ENCODE results near the gene DEPP1. TPM values are rescaled to one million over a fixed set of nuclear protein-coding genes. Genes with fewer than 3 reads are reported as not detected.

DEPP1 gene
- total RNA-seq, 1 experiment from 2014 or later = 68.3 TPM

DNA sequence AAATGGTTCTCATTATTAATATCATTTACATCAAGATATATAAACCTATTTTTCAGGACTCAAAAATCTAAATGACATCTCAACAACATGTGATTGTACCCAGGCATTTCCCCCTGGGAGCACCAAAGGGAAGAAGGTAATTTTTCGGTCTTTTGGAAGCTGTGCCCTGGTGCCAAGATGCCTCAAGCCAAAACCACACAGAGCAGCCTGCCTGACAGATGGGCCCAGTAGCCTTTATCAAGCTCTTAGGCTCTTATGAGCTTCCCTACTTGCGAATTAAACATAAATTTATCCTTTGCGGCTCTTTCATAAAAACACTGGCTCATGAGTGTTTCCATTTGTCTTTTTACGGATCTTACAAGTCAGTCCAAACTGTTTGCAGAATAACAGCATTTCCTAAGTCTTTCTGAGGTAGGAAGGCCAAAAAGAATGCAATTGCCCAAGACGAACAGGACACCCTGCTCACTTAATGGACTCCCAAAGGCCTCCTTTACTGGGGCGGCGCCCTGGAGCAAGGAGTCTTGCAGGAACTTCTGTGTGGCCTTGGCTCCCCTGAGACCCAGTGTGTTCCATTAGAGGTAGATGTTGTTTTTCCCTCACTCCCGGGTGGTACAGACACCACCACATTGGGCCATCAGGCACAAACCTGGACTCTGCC is 23.1 kb downstream of the DEPP1 start:
- no peak for DNase-seq (ENCODE audit: low spot score)

- DNase-seq (ENCODE audit: low spot score) = no peak
Observed at GRCh38 chr10:44954962-44955361, 23.6 kb downstream of the DEPP1 start.

- no peak for DNase-seq (ENCODE audit: low spot score)
Observed at GRCh38 chr10:44954042-44954441, 24.6 kb downstream of the DEPP1 start.

GRCh38 chr10:44952779-44953231 is 25.8 kb downstream of the DEPP1 start:
- DNase-seq (ENCODE audit: low spot score) = no peak

DNA sequence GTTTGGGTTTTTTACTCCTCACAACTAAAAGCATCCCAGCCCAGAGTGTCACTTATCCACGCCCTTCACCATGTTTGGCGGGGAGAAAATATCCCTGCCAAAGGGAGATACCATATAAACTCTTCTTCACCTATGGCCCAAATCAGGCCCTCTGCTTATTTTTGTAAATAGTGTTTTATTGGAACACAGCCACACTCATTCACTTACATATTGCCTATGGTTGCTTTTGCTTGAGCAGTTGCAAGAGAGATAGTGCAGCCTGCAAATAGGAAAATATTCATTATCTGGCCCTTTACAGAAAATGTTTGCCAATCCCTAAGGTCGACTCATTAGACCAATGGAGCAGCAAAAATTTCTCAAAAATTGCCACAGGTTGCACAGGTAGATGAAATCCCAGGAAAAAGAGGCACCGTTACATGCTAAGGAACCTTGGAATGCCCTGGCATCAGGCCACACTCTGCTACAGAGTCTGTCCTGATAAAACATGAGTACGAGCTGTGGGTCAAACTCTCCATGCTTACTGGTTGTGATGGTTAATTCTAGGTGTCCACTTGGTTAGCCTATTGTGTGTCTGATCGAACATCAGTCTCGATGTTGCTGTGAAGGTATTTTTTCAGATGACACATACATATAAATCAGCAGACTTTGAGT is 26.9 kb downstream of the DEPP1 start:
- DNase-seq (ENCODE audit: low spot score) = no peak

DNA sequence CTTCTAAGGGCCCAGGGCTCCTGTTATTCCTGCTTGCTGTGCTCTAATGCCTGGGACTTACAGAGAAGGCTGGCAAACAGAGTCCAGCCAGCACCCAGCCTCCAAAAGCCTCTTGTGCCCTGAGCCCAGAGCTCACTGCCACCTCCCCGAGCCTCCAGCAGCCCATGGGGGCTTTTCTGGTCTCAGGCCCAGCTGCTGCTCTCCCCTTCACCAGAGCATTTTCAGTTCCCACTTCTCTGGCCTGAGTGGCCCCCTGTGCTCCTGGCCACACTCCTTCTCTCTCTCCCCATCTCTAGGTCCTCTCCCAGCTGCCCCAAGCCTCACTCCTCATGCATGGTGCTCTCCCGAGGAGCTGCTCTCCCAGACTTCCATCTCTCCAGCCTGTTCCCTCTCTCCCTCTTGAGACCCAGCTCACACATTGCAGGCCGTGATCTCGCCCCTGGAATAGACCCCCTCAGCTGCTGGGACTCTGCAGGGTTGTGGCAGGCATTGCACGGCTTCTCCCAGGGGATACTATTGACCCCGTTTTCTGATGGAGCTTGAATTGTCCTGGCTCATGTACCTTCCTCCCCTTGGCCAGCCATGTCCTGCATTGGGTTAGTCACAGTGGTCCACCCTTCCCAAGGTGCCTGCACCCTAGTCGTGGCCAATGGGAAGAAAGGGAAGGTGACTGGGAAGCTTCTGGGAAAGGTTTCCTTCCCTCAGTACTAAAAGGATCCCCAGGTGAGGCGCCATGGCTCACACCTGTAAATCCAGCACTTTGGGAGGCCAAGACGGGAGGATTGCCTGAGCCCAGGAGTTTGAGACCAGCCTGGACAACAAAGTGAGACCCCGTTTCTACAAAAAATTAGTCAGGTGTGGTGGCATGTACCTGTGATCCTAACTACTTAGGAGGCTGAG is 28.0 kb downstream of the DEPP1 start:
- no peak for DNase-seq (ENCODE audit: low spot score)

GRCh38 chr10:44949915-44950314 is 28.7 kb downstream of the DEPP1 start:
- DNase-seq (ENCODE audit: low spot score) = no peak

DNA sequence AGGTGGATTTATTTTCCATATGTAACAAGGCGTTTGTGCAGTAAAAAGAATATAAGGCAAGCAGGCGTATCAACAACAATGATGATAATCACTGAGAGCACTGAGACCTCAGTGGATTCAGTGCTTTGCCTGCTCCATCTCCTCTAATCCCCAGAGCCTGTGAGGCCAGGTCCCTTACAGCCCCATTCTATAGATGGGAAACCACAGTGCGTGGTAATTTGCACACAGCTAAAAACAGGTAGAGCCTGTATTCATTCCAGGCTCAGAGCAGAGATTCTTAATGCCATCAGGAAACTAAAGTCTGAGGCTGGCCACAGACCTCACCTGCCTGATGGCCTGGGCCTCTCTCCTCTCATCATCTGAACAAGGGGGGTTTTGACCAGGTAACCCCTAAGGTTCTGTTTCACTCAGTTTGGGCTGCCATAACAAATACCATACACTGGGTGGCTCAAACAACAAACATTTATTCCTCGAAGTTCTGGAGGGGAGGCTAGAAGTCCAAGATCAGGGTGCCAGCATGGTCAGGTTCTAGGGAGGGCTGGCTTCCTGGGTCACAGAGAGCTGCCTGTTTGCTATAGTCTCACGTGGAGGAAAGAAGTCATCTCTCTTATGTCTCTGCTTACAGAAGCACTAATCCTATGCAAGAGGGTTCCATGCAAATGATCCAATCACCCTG is 29.3 kb downstream of the DEPP1 start:
- no peak for DNase-seq (ENCODE audit: low spot score)

DNA sequence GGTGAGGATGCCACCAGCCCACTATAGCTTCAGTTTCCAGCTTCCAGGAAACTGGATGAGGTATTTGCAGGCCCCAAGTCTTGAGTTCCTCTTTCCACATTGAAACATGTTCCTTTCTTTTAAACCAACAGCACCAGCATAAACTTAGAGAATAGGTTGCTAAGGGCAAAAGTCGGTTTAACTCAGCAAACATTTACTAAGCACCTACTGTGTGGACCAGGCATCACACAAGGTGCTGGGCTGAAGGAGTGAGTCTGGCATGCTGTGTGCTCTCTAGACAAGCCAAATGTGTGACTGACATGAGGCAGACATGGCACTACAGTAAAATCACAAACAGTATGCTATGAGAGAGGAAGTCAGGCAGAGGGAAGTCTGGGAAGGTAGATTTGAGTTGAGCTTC is 30.0 kb downstream of the DEPP1 start:
- DNase-seq (ENCODE audit: low spot score) = no peak

DNA sequence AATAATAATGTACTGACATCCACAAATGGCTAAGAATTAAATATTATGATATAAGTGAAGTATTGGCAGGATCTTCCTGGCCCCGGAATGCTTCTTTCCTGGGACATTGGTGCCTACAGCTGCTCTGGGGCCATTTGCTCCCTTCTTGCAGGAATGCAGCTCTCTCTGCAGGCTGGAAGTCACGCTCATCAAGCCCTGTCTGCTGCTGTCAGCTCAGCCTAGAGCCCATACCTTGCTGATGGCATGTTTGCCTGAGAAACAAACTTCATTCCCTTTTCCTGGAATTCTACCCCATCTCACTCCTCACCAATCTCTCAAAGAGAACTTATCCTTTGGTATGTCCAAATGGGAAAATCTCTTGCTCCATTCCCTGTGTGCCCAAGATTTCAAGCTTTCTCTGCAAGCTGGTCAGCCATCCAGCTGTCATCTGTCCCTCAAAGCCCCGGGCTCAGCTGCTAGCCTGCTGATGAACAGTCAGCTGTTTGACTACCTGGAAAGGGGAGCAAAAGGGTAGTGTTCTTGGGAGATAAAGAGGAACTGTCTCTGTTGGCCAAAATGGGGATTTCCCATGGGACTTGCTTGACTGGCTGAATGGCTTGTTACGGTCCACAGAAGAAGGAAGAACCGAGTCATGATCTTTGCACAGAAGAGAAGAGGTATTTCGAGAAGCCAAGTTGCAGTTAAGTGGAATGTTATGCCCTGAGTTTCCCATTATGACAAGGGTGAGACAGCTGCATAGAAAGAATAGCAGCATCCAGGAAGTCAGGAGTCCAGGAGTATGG is 31.0 kb downstream of the DEPP1 start:
- DNase-seq (ENCODE audit: low spot score) = no peak

- no peak for DNase-seq (ENCODE audit: low spot score)
Observed at GRCh38 chr10:44946205-44946604, 32.4 kb downstream of the DEPP1 start.

DNA sequence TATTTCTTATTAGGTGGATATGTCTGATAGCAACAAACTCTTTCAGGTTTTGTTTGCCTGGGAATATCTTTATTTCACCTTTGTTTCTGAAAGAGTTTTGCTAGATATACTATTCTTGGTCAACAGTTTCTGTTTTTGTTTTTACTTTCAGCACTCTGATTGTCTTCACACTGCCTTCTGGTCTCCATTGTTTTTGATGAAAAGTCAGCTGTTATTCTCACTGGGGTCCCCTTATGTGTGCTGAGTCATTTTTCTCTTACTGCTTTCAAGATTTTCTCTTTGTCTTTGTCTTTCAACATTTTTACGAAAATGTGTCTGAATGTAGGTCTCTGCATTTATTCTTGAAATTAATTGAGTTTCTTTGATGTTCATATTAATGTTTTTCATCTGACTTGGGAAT is 34.3 kb downstream of the DEPP1 start:
- DNase-seq (ENCODE audit: low spot score) = no peak

GRCh38 chr10:44939691-44940401 is 38.8 kb downstream of the DEPP1 start:
- DNase-seq (ENCODE audit: low spot score) = peak; percentile 55

GRCh38 chr10:44938956-44939355 is 39.7 kb downstream of the DEPP1 start:
- no peak for DNase-seq (ENCODE audit: low spot score)

- DNase-seq (ENCODE audit: low spot score) = no peak
Observed at GRCh38 chr10:44937196-44938005, 41.2 kb downstream of the DEPP1 start.

DNA sequence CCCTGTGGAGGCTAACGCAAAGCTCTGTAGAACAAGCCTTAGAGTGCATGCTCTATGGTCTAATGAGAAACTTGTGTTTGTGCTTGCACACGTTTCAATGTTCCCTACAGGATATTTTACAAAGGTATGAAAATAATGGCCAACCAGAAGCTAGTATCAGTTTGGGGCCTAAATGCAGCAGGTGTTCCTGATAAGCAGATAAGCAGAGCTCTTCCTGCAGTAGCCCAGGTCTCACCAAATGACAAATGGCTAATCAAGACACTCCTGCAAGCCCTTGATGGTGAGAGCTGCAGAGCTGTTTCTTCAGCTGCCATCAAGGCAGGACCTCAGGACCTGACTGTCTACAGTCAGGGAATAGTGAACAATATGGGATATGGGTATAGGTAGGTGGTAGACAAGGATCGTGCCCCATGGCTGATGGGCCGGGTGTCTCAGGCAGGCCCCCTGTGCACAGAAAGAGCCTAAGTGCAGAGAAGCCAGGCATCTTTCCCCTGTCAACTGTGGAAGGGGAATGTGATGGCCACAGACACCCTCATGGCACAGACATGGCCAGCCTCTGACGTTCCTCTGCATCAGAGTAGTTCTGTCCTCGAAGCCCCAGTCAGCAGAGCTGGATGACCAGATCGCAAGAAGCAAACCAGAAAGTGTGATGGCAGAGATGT is 42.2 kb downstream of the DEPP1 start:
- DNase-seq (ENCODE audit: low spot score) = no peak

DNA sequence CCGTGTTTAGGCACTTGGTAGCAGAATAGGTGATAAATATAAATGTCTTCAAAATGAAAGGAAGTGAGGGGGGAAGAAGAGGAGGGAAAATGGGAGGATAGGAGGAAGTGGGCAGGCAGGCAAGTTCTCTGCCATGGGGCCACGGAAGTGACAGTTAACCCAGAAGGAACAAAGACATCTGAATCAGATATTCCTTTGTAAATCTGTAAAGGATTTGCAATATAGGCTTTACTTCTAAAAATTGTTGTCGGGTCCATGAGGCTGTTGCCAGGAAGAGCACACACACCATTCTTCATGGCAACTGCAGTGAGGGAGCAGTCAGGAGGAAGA is 42.7 kb downstream of the DEPP1 start:
- no peak for DNase-seq (ENCODE audit: low spot score)

DNA sequence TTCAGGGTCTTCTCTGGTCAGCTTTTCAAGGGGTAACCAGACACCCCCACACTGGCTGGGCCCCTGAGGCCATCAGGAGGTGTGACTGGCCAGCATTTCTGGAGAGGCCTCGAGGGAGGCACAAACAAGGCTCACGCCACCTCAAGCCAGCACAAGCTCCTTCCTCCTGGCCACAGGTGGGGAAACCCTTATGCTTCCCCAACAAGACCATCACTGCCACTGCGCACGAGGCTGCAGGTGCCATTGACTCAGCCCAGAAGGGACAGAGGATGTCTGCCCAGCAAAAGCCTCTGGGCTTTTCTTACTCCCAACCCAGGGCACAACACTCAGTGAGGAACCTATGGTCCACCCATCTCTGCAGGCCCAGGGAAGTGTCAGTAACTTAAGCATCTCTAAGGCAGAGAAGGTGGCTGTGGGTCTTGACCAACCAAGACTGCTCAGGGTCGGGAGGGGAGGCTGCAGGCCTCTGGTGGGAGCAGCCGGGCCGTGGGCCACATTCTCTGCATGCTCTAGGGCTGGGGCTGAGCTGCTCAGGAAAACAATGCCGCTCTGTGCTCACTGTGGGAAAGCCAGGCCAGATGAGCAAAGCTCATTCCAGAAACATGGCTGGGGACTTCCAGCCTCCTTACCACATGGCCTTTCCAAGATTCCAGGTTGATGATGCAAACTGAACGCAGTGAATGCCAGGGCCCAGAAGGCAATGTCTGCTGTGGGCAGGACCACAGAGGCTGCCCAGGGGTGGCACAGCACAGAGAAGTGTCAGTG is 43.2 kb downstream of the DEPP1 start:
- peak; percentile 31 for DNase-seq (ENCODE audit: low spot score)
